ENCODE results near the gene NME3. TPM values are rescaled to one million over a fixed set of nuclear protein-coding genes. Genes with fewer than 3 reads are reported as not detected.

The NME3 gene
- total RNA-seq, 1 experiment from 2014 or later: 76.9 TPM

- Mint-ChIP-seq H3K4me3 (no peak overlapping the region), H3K27ac (no peak overlapping the region)
Measured at GRCh38 chr16:1775846-1776671, 4.7 kb upstream of the NME3 start.

More at GRCh38 chr16:1775846-1776671, 4.7 kb upstream of the NME3 start:
- no peak overlapping the region for H3K4me2 ChIP-seq (ENCODE audit: insufficient read depth, insufficient read length, low read length)
- no peak overlapping the region; the same call in 1 of the 2 replicates for H3K14ac ChIP-seq (ENCODE audit: insufficient read depth, low read length)
- H4K91ac ChIP-seq (ENCODE audit: insufficient read length, low read depth, low read length): no peak overlapping the region
- no peaks in the 10 kb centered on the region; the same call in 1 of the 2 replicates for H3K79me2 ChIP-seq (ENCODE audit: insufficient read depth, low read length)
- H2AFZ ChIP-seq (ENCODE audit: low read length): no peak overlapping the region
- no peak for DNase-seq
- H3T11ph ChIP-seq (ENCODE audit: low read length): no peak overlapping the region
- H4K8ac ChIP-seq (replicated peaks; ENCODE audit: insufficient read length, low read depth, low read length): no peak overlapping the region
- no peaks in the 10 kb centered on the region for H3K27me3 ChIP-seq (ENCODE audit: insufficient read depth, low read length)
- H3K27me3 Mint-ChIP-seq (ENCODE audit: low read depth): no peaks in the 10 kb centered on the region; the same call in 1 of the 2 replicates
- H3K36me3 Mint-ChIP-seq (ENCODE audit: insufficient read depth in 1 of 3, low read depth in 3 of 3): peaks cover 8 to 45% (median 13%) of the 10 kb centered on the region in 3 experiments; a peak in 5 of 7 replicates
- H4K5ac ChIP-seq (ENCODE audit: insufficient read length, low read depth, low read length): no peak overlapping the region
- no peak overlapping the region for H2AK5ac ChIP-seq (ENCODE audit: insufficient read length, low read length)
- H3K27ac ChIP-seq (ENCODE audit: insufficient read length, low read depth, low read length): no peak overlapping the region
- H3K56ac ChIP-seq (ENCODE audit: insufficient read length, low read depth, low read length): no peak overlapping the region
- H3K23me2 ChIP-seq (ENCODE audit: insufficient read length, low read depth, low read length, poor library complexity, severe bottlenecking): peaks cover 5% of the 10 kb centered on the region
- H3K4me1 Mint-ChIP-seq: peaks cover under 1 to 13% of the 10 kb centered on the region in 2 experiments; a peak in 2 of 4 replicates
- no peak overlapping the region for H2BK15ac ChIP-seq (ENCODE audit: low read depth, low read length)
- no peak overlapping the region for H2BK20ac ChIP-seq (ENCODE audit: low read depth, low read length, poor library complexity, severe bottlenecking)
- H3K79me1 ChIP-seq (ENCODE audit: insufficient read depth, low read depth, low read length, poor library complexity, severe bottlenecking): peaks cover 5% of the 10 kb centered on the region
- H3K4ac ChIP-seq (ENCODE audit: low read depth, low read length): no peak overlapping the region
- no peaks in the 10 kb centered on the region for H4K20me1 ChIP-seq (ENCODE audit: control insufficient read depth, insufficient read depth, insufficient read length)
- TF ChIP-seq CTCF (conservative IDR thresholded peaks at IDR 0.05): no peak
- no peaks in the 10 kb centered on the region for H3K9me3 Mint-ChIP-seq
- no peak overlapping the region for H2BK12ac ChIP-seq (ENCODE audit: insufficient read length, low read depth, low read length)
- no peak overlapping the region for H2BK120ac ChIP-seq (ENCODE audit: low read depth, low read length, poor library complexity, severe bottlenecking)
- H3K4me1 ChIP-seq (ENCODE audit: insufficient read depth, low read length): no peaks in the 10 kb centered on the region
- no peak overlapping the region for H3K18ac ChIP-seq (ENCODE audit: insufficient read length, low read depth, low read length)
- H3K9me3 ChIP-seq (ENCODE audit: control insufficient read depth, low read depth, low read length): no peaks in the 10 kb centered on the region
- WGBS (ENCODE audit: extremely low coverage, insufficient read length, low lambda C conversion rate): no CpG with 5 or more reads among the region's 28 CpGs
- H3K9ac ChIP-seq (ENCODE audit: extremely low read depth, insufficient read length, low read length): no peak overlapping the region
- H3K23ac ChIP-seq (ENCODE audit: insufficient read length, low read depth, low read length): no peak overlapping the region
- no peak overlapping the region for H2BK5ac ChIP-seq (ENCODE audit: insufficient read length, low read length)

Measured in H9 (cell line).